ENCODE results near the gene UVSSA.

UVSSA gene

DNA sequence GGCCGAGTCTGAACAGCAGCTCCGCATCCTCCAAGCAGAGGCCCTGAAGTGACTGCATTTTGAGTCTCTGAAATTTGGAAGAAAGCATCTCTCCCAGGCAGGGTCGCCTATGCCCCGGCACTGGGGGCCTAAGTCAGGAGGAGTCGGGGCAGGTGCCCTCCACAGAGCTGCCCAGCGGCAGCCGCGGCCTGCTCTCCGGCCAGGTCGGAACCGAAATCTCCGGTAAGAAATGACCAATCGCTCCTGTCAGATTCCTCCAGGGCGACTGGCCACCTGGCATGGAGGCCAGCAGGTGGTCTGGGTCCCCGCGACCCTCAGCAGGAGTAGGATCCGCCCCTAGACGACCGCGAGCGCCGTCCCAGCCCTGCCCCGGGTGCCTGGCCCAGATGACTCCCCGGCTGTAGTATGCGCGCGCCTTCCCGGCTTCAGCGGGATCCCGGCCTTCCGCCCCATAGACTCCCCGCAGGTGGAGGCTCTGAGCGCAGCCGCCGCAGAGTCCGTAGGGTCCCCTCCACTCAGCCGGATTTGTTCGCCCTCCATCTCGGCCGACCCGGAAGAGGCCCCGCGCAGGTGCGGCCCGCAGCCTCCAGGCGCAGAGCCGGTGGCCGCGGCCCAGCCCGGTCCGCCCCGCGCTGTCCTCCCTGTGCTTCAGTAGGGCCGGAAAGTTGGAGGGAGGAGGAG lies 57.7 kb downstream of the UVSSA start:
- TF ChIP-seq, protein P1, sequence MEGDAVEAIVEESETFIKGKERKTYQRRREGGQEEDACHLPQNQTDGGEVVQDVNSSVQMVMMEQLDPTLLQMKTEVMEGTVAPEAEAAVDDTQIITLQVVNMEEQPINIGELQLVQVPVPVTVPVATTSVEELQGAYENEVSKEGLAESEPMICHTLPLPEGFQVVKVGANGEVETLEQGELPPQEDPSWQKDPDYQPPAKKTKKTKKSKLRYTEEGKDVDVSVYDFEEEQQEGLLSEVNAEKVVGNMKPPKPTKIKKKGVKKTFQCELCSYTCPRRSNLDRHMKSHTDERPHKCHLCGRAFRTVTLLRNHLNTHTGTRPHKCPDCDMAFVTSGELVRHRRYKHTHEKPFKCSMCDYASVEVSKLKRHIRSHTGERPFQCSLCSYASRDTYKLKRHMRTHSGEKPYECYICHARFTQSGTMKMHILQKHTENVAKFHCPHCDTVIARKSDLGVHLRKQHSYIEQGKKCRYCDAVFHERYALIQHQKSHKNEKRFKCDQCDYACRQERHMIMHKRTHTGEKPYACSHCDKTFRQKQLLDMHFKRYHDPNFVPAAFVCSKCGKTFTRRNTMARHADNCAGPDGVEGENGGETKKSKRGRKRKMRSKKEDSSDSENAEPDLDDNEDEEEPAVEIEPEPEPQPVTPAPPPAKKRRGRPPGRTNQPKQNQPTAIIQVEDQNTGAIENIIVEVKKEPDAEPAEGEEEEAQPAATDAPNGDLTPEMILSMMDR (IDR thresholded peaks at IDR 0.05; ENCODE audit: unreplicated experiment in 3 of 3), result no peak
- H3K4me3 Mint-ChIP-seq, result no peak overlapping the region
- H3K4me1 Mint-ChIP-seq, result no peaks in the 10 kb centered on the region
- no peak overlapping the region for H3K27ac Mint-ChIP-seq
- H3K9me3 Mint-ChIP-seq, result peaks cover 4% of the 10 kb centered on the region
- peaks cover 4% of the 10 kb centered on the region for H3K36me3 Mint-ChIP-seq (ENCODE audit: low read depth)
- H3K27me3 Mint-ChIP-seq (ENCODE audit: low read depth), result peaks cover 89% of the 10 kb centered on the region

DNA sequence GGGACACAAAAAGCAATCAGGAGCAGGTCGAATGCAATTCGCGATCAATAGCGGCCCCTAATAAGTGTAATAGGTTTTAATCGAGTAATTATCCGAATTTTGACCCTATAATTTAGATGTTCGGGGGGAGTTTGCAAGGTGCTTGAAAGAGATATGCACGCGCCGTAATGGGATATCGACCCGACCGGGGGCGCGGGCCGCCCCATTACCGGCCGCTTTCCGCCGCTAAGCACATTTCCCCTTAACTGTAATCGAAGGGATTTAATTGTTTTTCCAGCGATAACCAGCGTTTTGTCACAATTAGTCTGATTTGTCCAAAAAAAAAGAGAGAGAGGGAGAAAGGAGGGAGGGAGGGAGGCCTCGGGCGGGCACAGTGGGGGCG lies 58.2 kb downstream of the UVSSA start:
- TF ChIP-seq, protein P1 (IDR thresholded peaks at IDR 0.05; ENCODE audit: unreplicated experiment in 3 of 3), result no peak
- Mint-ChIP-seq H3K27ac (no peak overlapping the region), H3K36me3 (ENCODE audit: low read depth) (no peaks in the 10 kb centered on the region), H3K9me3 (no peaks in the 10 kb centered on the region), H3K4me1 (no peaks in the 10 kb centered on the region), H3K27me3 (ENCODE audit: low read depth) (peaks cover 89% of the 10 kb centered on the region), H3K4me3 (peak overlapping the region in 1 of 3 experiments; percentile 23)

DNA sequence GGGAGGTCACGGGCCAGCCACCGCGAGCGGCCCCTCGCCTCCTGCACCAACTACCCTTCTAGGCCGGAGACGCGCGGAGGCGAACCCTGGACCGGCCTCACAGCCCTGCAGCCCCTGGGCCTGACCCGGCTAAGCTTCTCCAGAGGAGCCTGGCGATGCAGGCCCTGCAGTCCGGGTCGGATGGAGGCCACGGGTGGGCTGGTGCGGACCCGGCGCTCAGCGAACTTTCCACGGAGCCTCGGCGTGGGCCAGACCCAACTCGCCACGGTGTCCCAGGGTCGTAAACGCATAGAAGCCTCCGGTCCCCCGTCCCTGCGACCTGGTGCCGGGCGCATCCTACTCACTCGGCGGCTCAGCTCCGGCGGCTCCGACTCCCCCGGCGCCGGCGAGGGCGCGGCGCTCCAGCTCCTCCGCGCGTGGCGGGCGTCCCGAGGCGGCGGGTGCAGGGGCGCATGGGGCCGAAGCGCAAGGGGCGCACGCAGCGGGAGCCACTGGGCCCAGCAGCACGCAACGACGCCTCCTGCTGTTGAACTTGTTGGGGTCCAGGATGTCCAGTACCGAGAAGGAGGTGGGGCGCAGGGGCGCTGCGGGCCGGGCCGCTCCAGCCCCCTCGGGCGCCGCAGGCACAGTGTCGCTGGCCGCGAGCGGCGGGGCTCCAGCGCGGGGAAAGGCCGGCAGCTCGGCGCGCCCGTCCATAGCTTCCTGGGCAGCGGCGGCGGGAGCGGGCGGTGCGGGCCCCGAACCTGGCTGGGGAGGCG lies 58.8 kb downstream of the UVSSA start:
- Mint-ChIP-seq H3K4me3 (no peak overlapping the region), H3K9me3 (peaks cover 4% of the 10 kb centered on the region), H3K4me1 (no peaks in the 10 kb centered on the region), H3K36me3 (ENCODE audit: low read depth) (no peaks in the 10 kb centered on the region), H3K27ac (no peak overlapping the region), H3K27me3 (ENCODE audit: low read depth) (peaks cover 89% of the 10 kb centered on the region)
- TF ChIP-seq, protein P1 (IDR thresholded peaks at IDR 0.05; ENCODE audit: unreplicated experiment in 3 of 3), result no peak

DNA sequence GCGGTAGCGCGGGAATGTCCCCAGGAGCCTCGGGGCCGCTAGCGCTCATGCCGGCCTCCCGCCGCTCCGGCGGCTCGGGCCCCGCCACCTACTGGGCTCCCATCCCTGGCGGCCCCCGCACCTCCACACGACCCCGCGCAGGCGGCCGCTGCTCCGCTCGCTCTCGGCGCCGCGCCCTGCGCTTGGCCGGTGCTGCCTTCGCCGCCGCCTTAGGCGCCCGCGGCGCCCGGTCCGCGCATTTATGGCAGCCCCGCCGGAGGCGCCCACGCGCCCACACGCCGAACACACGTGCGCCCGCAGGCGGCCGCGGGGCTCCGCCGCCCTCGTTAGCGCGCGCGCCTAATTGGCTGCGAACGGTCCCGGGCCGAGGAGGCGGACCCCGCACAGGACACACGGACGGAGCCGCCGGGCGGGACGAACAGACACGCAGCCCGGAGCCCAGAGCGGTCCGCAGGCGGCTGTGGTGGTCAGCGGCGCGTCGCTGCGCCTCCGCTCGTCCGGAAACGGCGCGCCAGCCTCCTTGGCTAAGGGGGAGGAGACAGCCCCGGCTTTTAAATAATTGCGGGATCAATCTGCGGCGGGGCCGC lies 59.5 kb downstream of the UVSSA start, which contains the start of gene NKX1-1:
Gene NKX1-1, minus strand, starts transcription at position 49 of the 587 bp plus-strand sequence. Its CDS starts 0 bp downstream, at position 49.
- Mint-ChIP-seq H3K9me3 (peaks cover 4% of the 10 kb centered on the region), H3K36me3 (ENCODE audit: low read depth) (no peaks in the 10 kb centered on the region), H3K4me3 (peak within 1 kb of the TSS in 1 of 3 experiments; percentile 23), H3K27ac (no peak within 1 kb of the TSS), H3K4me1 (no peaks in the 10 kb centered on the region), H3K27me3 (ENCODE audit: low read depth) (peaks cover 89% of the 10 kb centered on the region)
- TF ChIP-seq, protein P1 (IDR thresholded peaks at IDR 0.05; ENCODE audit: unreplicated experiment in 3 of 3), result no peak

DNA sequence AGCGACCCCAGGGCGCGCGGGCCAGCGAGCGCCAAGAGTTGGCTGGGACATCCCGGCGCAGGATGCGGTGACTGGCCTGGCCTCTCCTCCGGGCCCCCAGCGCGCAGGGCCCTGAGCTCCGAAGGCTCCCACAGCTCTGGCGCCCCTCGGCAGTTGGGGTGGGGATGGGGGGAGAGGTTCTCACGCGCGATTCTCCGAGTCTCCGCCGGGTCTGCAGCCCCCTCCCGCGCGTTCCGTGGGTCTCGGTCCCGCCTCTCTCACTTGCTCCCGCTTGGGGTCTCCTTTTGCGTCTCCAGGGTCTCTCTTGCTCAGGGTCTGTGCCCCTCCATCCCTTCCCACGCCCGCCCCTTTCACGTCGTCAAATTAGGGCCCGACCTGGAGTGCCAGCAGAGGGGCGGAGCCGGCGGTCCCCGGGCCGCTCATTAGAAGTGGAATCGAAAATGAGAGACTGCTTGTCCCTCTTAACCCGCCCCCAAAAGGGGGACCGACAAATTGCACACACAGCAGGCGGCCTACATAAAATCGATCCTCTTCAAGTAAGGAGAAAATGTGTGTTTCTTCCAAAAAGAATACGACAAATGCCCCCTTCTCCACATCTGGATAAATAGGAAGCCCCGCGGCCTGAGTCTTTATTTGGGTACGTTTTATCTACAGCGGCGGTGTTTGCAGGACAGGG lies 60.1 kb downstream of the UVSSA start:
- TF ChIP-seq, protein P1 (IDR thresholded peaks at IDR 0.05; ENCODE audit: unreplicated experiment in 3 of 3), result no peak
- peaks cover 89% of the 10 kb centered on the region for H3K27me3 Mint-ChIP-seq (ENCODE audit: low read depth)
- H3K27ac Mint-ChIP-seq, result no peak overlapping the region
- no peaks in the 10 kb centered on the region for H3K4me1 Mint-ChIP-seq
- H3K4me3 Mint-ChIP-seq, result no peak overlapping the region
- H3K9me3 Mint-ChIP-seq, result peaks cover 4% of the 10 kb centered on the region
- H3K36me3 Mint-ChIP-seq (ENCODE audit: low read depth), result no peaks in the 10 kb centered on the region
